Measurements from ENCODE around the gene ASXL2.
"Not testable (repeated sequence)": the region's sequence is repeated elsewhere in the genome, so short reads cannot be mapped to it uniquely, and the experiment has no call there.

ASXL2 gene

GRCh38 chr2:25831746-25832449 is 46.4 kb downstream of the ASXL2 start:
- no peak for DNase-seq

GRCh38 chr2:25829828-25830227 is 48.5 kb downstream of the ASXL2 start:
- no peak for DNase-seq

- no peak for DNase-seq
Measured at GRCh38 chr2:25829377-25829704, 48.9 kb downstream of the ASXL2 start.

GRCh38 chr2:25828532-25829376 is 49.5 kb downstream of the ASXL2 start:
- DNase-seq = not testable (repeated sequence)

- no peak for DNase-seq
Measured at GRCh38 chr2:25825238-25825637, 53.0 kb downstream of the ASXL2 start.

- DNase-seq = no peak
Measured at GRCh38 chr2:25824718-25825117, 53.6 kb downstream of the ASXL2 start.

- DNase-seq = no peak
Measured at GRCh38 chr2:25824216-25824615, 54.1 kb downstream of the ASXL2 start.

- no peak for DNase-seq
Measured at GRCh38 chr2:25822190-25823117, 55.8 kb downstream of the ASXL2 start.

GRCh38 chr2:25821225-25822056 is 56.8 kb downstream of the ASXL2 start:
- no peak for DNase-seq

- DNase-seq = no peak
Measured at GRCh38 chr2:25819597-25820039, 58.7 kb downstream of the ASXL2 start.

GRCh38 chr2:25817630-25818029 is 60.7 kb downstream of the ASXL2 start:
- DNase-seq = no peak

- no peak for DNase-seq
Measured at GRCh38 chr2:25817006-25817405, 61.3 kb downstream of the ASXL2 start.

GRCh38 chr2:25816249-25816648 is 62.0 kb downstream of the ASXL2 start:
- DNase-seq = no peak

- no peak for DNase-seq
Measured at GRCh38 chr2:25814681-25815080, 63.6 kb downstream of the ASXL2 start.

GRCh38 chr2:25810428-25810827 is 67.9 kb downstream of the ASXL2 start:
- no peak for DNase-seq

GRCh38 chr2:25809646-25810045 is 68.6 kb downstream of the ASXL2 start:
- no peak for DNase-seq

- DNase-seq = no peak
Measured at GRCh38 chr2:25808006-25808383, 70.3 kb downstream of the ASXL2 start.

GRCh38 chr2:25806941-25807340 is 71.3 kb downstream of the ASXL2 start:
- no peak for DNase-seq

GRCh38 chr2:25805987-25806386 is 72.3 kb downstream of the ASXL2 start:
- no peak for DNase-seq

- DNase-seq = no peak
Measured at GRCh38 chr2:25804338-25804737, 73.9 kb downstream of the ASXL2 start.

GRCh38 chr2:25799301-25799700 is 79.0 kb downstream of the ASXL2 start:
- no peak for DNase-seq

Measured in NCI-H1436 (cell line).